Astrocyte of the cerebellum (primary cell): ENCODE results near the gene ZFP62.

ENCODE experiments used
- DNase-seq: peaks from one replicate; pipeline ENCODE4 v3.0.0-alpha.2; 2011; ENCODE audit warnings: low read depth
- H3K4me3 ChIP-seq: 2 replicates; pipeline ENCODE4 v1.5.1; 2011; ENCODE audit warnings: mild to moderate bottlenecking, low read depth, low read length, moderate library complexity
- CTCF ChIP-seq: IDR thresholded peaks from 2 replicates; pipeline ENCODE4 v1.5.1; 2012; ENCODE audit warnings: low read length, low read depth, moderate library complexity, mild to moderate bottlenecking; ENCODE audit errors: missing control alignments
- in situ Hi-C: cut with HindIII; loops from 2 replicates; pipeline ENCODE4 v1.10.0; 2017; ENCODE audit warnings: low sequenced_read_pairs

The ZFP62 gene

GRCh38 chr5:180853121-180853847, 7.8 kb downstream of the ZFP62 start:
- in situ Hi-C loops, result loop anchor here (5.0 kb wide), 1 partner anchor 101 kb away; no protein-coding TSS in a partner anchor
- H3K4me3 ChIP-seq, result no peak overlapping the region
- TF ChIP-seq CTCF, result no peak
- no peak for DNase-seq

DNA sequence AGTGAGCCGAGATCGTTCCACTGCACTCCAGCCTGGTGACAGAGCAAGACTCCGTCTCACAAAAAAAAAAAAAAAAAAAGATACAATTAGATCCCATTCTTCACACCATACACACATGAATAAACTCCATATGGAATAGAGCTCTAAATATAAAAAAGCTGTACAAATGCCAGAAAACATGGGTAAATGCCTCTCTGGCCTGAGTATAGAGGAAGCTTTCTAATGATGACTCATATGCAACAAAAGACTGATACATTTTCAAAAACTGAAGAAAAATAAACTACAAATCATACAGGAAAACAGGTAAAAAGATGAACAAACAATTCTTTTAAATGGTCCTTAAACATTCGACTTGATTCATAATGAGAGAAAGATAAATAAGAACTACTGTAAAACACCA, 8.6 kb downstream of the ZFP62 start:
- TF ChIP-seq CTCF, result no peak

GRCh38 chr5:180850434-180851078, 10.5 kb downstream of the ZFP62 start:
- no peak for DNase-seq
- no peak overlapping the region for H3K4me3 ChIP-seq

More for the DNA sequence above, 8.6 kb downstream of the ZFP62 start:
- in situ Hi-C loops, result loop anchor here (5.0 kb wide), 1 partner anchor 100 kb away; no protein-coding TSS in a partner anchor
- no peak overlapping the region for H3K4me3 ChIP-seq
- no peak for DNase-seq

GRCh38 chr5:180849827-180850226, 11.2 kb downstream of the ZFP62 start:
- no peak overlapping the region for H3K4me3 ChIP-seq
- TF ChIP-seq CTCF, result no peak
- in situ Hi-C loops, result loop anchor here (5.0 kb wide), 1 partner anchor 98 kb away; no protein-coding TSS in a partner anchor

More at GRCh38 chr5:180850434-180851078, 10.5 kb downstream of the ZFP62 start:
- no peak for TF ChIP-seq CTCF
- in situ Hi-C loops, result loop anchor here (5.0 kb wide), 1 partner anchor 98 kb away; no protein-coding TSS in a partner anchor

DNA sequence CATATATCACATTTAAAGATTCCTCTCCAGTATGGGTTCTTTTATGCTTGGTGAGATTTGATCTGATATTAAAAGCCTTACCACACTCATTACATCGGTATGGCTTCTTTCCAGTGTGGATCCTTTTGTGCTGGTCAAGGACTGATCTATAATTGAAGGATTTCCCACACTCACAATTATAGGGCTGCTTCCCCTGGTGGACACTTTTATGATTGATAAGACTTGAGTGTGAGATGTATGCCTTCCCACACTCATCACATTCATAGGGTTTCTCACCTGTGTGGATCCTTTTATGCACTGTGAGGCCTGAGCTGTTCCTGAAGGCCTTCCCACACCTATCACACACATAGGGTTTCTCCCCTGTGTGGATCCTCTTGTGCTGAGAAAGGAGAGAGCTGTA, 12.2 kb downstream of the ZFP62 start:
- DNase-seq, result no peak
- in situ Hi-C loops, result no loop called here
- no peak overlapping the region for H3K4me3 ChIP-seq
- TF ChIP-seq CTCF, result no peak

More at GRCh38 chr5:180849827-180850226, 11.2 kb downstream of the ZFP62 start:
- no peak for DNase-seq

DNA sequence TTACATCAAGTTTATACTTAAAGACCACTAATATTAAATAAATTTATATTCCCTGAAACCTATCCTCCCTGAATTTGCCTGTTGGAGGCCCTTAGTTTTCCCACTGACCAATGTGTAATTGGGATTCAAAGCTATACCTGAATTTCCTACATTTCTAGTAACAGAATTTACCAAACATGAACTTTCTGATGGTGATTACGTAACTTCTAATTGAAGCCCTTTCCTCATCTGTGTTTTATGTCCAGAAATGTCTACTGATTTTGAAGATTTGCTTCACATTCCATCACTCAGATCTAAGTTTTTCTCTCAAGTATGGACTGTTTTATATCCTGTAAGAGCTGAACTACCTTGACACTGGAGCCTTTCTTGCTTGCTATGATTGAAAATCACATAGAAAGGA, 12.8 kb downstream of the ZFP62 start:
- no peak overlapping the region for H3K4me3 ChIP-seq
- TF ChIP-seq CTCF, result no peak
- in situ Hi-C loops, result no loop called here
- DNase-seq, result no peak
